GM23338 (cell line): Measurements from ENCODE around the gene ZMYND11. TPM values are rescaled to one million over a fixed set of nuclear protein-coding genes. Genes with fewer than 3 reads are reported as not detected.

Experiments used
- ATAC-seq: fragments of 200-7000 bp; cut with Tn5 transposase; 3 replicates; pipeline ENCODE4 v1.9.1; 2020
- DNase-seq: peaks from one replicate; pipeline ENCODE4 v3.0.0-alpha.2; 2015; ENCODE audit warnings: low spot score
- H2AFZ ChIP-seq: fragments of 200-600 bp; sonication (generic); 2 replicates; pipeline ENCODE4 v1.8.0; 2016; ENCODE audit warnings: antibody characterized with exemption, mild to moderate bottlenecking, moderate library complexity
- H3F3A ChIP-seq: fragments of 200-600 bp; sonication (generic); replicated peaks from 2 replicates; pipeline ENCODE4 v1.8.0; 2017; ENCODE audit warnings: antibody characterized with exemption, mixed run types, low read depth
- H3K27ac ChIP-seq: fragments of 200-600 bp; sonication (generic); 2 replicates; pipeline ENCODE4 v1.6.1; 2016; ENCODE audit warnings: low read depth
- H3K27me3 ChIP-seq: fragments of 200-600 bp; sonication (generic); 2 replicates; pipeline ENCODE4 v1.8.0; 2016; ENCODE audit warnings: mild to moderate bottlenecking, mixed run types, moderate library complexity; ENCODE audit not compliant: insufficient read depth
- H3K36me3 ChIP-seq: fragments of 200-600 bp; sonication (generic); 2 replicates; pipeline ENCODE4 v1.8.0; 2016; ENCODE audit warnings: mild to moderate bottlenecking; ENCODE audit not compliant: insufficient read depth
- H3K4me1 ChIP-seq: fragments of 200-600 bp; sonication (generic); 2 replicates; pipeline ENCODE4 v1.8.0; 2016; ENCODE audit warnings: mild to moderate bottlenecking, moderate library complexity; ENCODE audit not compliant: insufficient read depth
- H3K4me2 ChIP-seq: fragments of 200-600 bp; sonication (generic); 2 replicates; pipeline ENCODE4 v1.7.1; 2017; ENCODE audit warnings: mixed run types
- H3K4me3 ChIP-seq: fragments of 200-600 bp; sonication (generic); 2 replicates; pipeline ENCODE4 v1.6.1; 2016; ENCODE audit warnings: mixed run types
- H3K79me2 ChIP-seq: fragments of 200-600 bp; sonication (generic); replicated peaks from 2 replicates; pipeline ENCODE4 v1.8.0; 2017; ENCODE audit warnings: mild to moderate bottlenecking; ENCODE audit not compliant: insufficient read depth
- H3K9me2 ChIP-seq: fragments of 200-600 bp; sonication (generic); 2 replicates; pipeline ENCODE4 v1.8.0; 2017; ENCODE audit not compliant: insufficient read depth
- H4K20me1 ChIP-seq: fragments of 200-600 bp; sonication (generic); replicated peaks from 2 replicates; pipeline ENCODE4 v1.8.0; 2017; ENCODE audit warnings: mild to moderate bottlenecking; ENCODE audit not compliant: insufficient read depth
- H3K27ac Mint-ChIP-seq: 2 replicates; pipeline ENCODE4 v1.8.0; 2020; ENCODE audit warnings: inconsistent platforms, mild to moderate bottlenecking, moderate library complexity, mixed read lengths
- H3K27me3 Mint-ChIP-seq: 3 replicates; pipeline ENCODE4 v1.8.0; 2022; ENCODE audit warnings: low read depth, mild to moderate bottlenecking, moderate library complexity, mixed read lengths, inconsistent platforms; ENCODE audit not compliant: insufficient read depth, poor library complexity
- H3K36me3 Mint-ChIP-seq: 3 replicates; pipeline ENCODE4 v1.8.0; 2021; ENCODE audit warnings: low read depth, mild to moderate bottlenecking, inconsistent platforms, moderate library complexity, mixed read lengths
- H3K4me1 Mint-ChIP-seq: 3 replicates; pipeline ENCODE4 v1.8.0; 2020; ENCODE audit warnings: mild to moderate bottlenecking, inconsistent platforms, mixed read lengths
- H3K4me3 Mint-ChIP-seq: 3 replicates; pipeline ENCODE4 v1.8.0; 2021; ENCODE audit warnings: moderate library complexity, mild to moderate bottlenecking, inconsistent platforms, mixed read lengths
- H3K9me3 Mint-ChIP-seq: 3 replicates; pipeline ENCODE4 v1.8.0; 2020; ENCODE audit warnings: moderate library complexity, mild to moderate bottlenecking, inconsistent platforms, mixed read lengths
- CREB1 ChIP-seq: fragments of 250-450 bp; sonication (Bioruptor Pico); IDR thresholded peaks from 2 replicates; pipeline ENCODE4 v1.5.0; 2020; ENCODE audit warnings: low read depth, mild to moderate bottlenecking, moderate library complexity
- ETS1 ChIP-seq: IDR thresholded peaks from 2 replicates; pipeline ENCODE4 v1.6.1; 2016; ENCODE audit warnings: antibody characterized with exemption
- EZH2 ChIP-seq: fragments of 200-600 bp; sonication (generic); IDR thresholded peaks from one replicate; pipeline ENCODE4 v1.8.0; 2017; ENCODE audit warnings: antibody characterized with exemption, mild to moderate bottlenecking, low read depth; ENCODE audit not compliant: unreplicated experiment
- EZH2phosphoT487 ChIP-seq: fragments of 200-600 bp; sonication (generic); IDR thresholded peaks from one replicate; pipeline ENCODE4 v1.8.1; 2018; ENCODE audit warnings: antibody characterized with exemption; ENCODE audit not compliant: unreplicated experiment
- JUNB ChIP-seq: IDR thresholded peaks from one replicate; pipeline ENCODE4 v1.6.1; 2016; ENCODE audit warnings: antibody characterized with exemption; ENCODE audit not compliant: unreplicated experiment
- NANOG ChIP-seq: IDR thresholded peaks from 2 replicates; pipeline ENCODE4 v1.6.1; 2016; ENCODE audit warnings: antibody characterized with exemption, borderline replicate concordance
- POLR2AphosphoS5 ChIP-seq: IDR thresholded peaks from 2 replicates; pipeline ENCODE4 v1.6.1; 2016; ENCODE audit warnings: antibody characterized with exemption, low read depth
- REST ChIP-seq: IDR thresholded peaks from one replicate; pipeline ENCODE4 v1.6.1; 2018; ENCODE audit warnings: antibody characterized with exemption; ENCODE audit not compliant: unreplicated experiment
- STAT1 ChIP-seq: IDR thresholded peaks from one replicate; pipeline ENCODE4 v1.6.1; 2016; ENCODE audit warnings: antibody characterized with exemption; ENCODE audit not compliant: unreplicated experiment
- ZNF114 ChIP-seq: fragments of 250-450 bp; sonication (Bioruptor Pico); IDR thresholded peaks from 2 replicates; pipeline ENCODE4 v1.5.0; 2020; ENCODE audit warnings: mild to moderate bottlenecking, moderate library complexity
- ZNF331 ChIP-seq: fragments of 250-450 bp; sonication (Bioruptor Pico); IDR thresholded peaks from 2 replicates; pipeline ENCODE4 v1.5.0; 2020; ENCODE audit warnings: low read depth, mild to moderate bottlenecking, moderate library complexity
- polyA plus RNA-seq: library from polyadenylated mRNA; unstranded; fragments of >200 nt; fragmentation: Nextera tagmentation; extraction: Ambion mirVana; gene quantifications from 2 replicates; pipeline ENCODE4 v1.2.1, GENCODE V29; 2016
- total RNA-seq: library from RNA; depleted of rRNA; stranded (reverse); fragments of >200 nt; shearing (Covaris generic); gene quantifications from 2 replicates; pipeline ENCODE4 v1.2.3, GENCODE V29; 2014
- TF ChIP-seq, protein P1 (sequence below), 2 experiments: fragments of 200-600 bp in 1 of 2; sonication (generic) in 1 of 2; conservative IDR thresholded peaks; 2 replicates each; pipeline versions ENCODE4 v1.5.1 to v1.6.1; 2016 to 2017; ENCODE audit warnings: antibody characterized with exemption in 2 of 2, low read depth in 2 of 2, mild to moderate bottlenecking in 2 of 2, moderate library complexity in 1 of 2
- TF ChIP-seq, protein P2 (sequence below): fragments of 250-450 bp; sonication (Bioruptor Pico); IDR thresholded peaks from 2 replicates; pipeline ENCODE4 v1.5.0; 2020; ENCODE audit warnings: mild to moderate bottlenecking, moderate library complexity

ZMYND11 gene
- total and polyA plus RNA-seq, 2 experiments from 2014 or later = 8.9 to 16.9 TPM

GRCh38 chr10:248307-248706 is 113.1 kb downstream of the ZMYND11 start:
- no peak overlapping the region for H3K27ac Mint-ChIP-seq
- peaks cover 28% of the 10 kb centered on the region; the same call in 2 of the 3 replicates for H3K36me3 Mint-ChIP-seq

More at GRCh38 chr10:248307-248706, 113.1 kb downstream of the ZMYND11 start:
- no peaks in the 10 kb centered on the region for H3K4me1 ChIP-seq
- no peaks in the 10 kb centered on the region for H3K4me1 Mint-ChIP-seq
- H3K4me3 Mint-ChIP-seq = no peak overlapping the region
- peaks cover 6% of the 10 kb centered on the region for H3K27me3 Mint-ChIP-seq
- H3K27me3 ChIP-seq = no peaks in the 10 kb centered on the region
- H3K79me2 ChIP-seq = no peaks in the 10 kb centered on the region
- no peak overlapping the region for H3K27ac ChIP-seq
- H3K36me3 ChIP-seq = peaks cover 16% of the 10 kb centered on the region
- H3F3A ChIP-seq = no peaks in the 10 kb centered on the region
- no peak for TF ChIP-seq CREB1 (CRISPR knock-in tag)
- TF ChIP-seq NANOG = no peak
- TF ChIP-seq EZH2 = no peak
- TF ChIP-seq STAT1 = no peak
- TF ChIP-seq ZNF331 (CRISPR knock-in tag) = no peak
- TF ChIP-seq JUNB = no peak
- TF ChIP-seq, protein P1, sequence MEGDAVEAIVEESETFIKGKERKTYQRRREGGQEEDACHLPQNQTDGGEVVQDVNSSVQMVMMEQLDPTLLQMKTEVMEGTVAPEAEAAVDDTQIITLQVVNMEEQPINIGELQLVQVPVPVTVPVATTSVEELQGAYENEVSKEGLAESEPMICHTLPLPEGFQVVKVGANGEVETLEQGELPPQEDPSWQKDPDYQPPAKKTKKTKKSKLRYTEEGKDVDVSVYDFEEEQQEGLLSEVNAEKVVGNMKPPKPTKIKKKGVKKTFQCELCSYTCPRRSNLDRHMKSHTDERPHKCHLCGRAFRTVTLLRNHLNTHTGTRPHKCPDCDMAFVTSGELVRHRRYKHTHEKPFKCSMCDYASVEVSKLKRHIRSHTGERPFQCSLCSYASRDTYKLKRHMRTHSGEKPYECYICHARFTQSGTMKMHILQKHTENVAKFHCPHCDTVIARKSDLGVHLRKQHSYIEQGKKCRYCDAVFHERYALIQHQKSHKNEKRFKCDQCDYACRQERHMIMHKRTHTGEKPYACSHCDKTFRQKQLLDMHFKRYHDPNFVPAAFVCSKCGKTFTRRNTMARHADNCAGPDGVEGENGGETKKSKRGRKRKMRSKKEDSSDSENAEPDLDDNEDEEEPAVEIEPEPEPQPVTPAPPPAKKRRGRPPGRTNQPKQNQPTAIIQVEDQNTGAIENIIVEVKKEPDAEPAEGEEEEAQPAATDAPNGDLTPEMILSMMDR (conservative IDR thresholded peaks at IDR 0.05; ENCODE audit: low read depth in 2 of 2) = no peak
- no peak for TF ChIP-seq ETS1
- TF ChIP-seq EZH2phosphoT487 = no peak
- no peak for TF ChIP-seq POLR2AphosphoS5
- no peak for TF ChIP-seq ZNF114 (CRISPR knock-in tag)
- TF ChIP-seq REST = no peak
- TF ChIP-seq, protein P2, sequence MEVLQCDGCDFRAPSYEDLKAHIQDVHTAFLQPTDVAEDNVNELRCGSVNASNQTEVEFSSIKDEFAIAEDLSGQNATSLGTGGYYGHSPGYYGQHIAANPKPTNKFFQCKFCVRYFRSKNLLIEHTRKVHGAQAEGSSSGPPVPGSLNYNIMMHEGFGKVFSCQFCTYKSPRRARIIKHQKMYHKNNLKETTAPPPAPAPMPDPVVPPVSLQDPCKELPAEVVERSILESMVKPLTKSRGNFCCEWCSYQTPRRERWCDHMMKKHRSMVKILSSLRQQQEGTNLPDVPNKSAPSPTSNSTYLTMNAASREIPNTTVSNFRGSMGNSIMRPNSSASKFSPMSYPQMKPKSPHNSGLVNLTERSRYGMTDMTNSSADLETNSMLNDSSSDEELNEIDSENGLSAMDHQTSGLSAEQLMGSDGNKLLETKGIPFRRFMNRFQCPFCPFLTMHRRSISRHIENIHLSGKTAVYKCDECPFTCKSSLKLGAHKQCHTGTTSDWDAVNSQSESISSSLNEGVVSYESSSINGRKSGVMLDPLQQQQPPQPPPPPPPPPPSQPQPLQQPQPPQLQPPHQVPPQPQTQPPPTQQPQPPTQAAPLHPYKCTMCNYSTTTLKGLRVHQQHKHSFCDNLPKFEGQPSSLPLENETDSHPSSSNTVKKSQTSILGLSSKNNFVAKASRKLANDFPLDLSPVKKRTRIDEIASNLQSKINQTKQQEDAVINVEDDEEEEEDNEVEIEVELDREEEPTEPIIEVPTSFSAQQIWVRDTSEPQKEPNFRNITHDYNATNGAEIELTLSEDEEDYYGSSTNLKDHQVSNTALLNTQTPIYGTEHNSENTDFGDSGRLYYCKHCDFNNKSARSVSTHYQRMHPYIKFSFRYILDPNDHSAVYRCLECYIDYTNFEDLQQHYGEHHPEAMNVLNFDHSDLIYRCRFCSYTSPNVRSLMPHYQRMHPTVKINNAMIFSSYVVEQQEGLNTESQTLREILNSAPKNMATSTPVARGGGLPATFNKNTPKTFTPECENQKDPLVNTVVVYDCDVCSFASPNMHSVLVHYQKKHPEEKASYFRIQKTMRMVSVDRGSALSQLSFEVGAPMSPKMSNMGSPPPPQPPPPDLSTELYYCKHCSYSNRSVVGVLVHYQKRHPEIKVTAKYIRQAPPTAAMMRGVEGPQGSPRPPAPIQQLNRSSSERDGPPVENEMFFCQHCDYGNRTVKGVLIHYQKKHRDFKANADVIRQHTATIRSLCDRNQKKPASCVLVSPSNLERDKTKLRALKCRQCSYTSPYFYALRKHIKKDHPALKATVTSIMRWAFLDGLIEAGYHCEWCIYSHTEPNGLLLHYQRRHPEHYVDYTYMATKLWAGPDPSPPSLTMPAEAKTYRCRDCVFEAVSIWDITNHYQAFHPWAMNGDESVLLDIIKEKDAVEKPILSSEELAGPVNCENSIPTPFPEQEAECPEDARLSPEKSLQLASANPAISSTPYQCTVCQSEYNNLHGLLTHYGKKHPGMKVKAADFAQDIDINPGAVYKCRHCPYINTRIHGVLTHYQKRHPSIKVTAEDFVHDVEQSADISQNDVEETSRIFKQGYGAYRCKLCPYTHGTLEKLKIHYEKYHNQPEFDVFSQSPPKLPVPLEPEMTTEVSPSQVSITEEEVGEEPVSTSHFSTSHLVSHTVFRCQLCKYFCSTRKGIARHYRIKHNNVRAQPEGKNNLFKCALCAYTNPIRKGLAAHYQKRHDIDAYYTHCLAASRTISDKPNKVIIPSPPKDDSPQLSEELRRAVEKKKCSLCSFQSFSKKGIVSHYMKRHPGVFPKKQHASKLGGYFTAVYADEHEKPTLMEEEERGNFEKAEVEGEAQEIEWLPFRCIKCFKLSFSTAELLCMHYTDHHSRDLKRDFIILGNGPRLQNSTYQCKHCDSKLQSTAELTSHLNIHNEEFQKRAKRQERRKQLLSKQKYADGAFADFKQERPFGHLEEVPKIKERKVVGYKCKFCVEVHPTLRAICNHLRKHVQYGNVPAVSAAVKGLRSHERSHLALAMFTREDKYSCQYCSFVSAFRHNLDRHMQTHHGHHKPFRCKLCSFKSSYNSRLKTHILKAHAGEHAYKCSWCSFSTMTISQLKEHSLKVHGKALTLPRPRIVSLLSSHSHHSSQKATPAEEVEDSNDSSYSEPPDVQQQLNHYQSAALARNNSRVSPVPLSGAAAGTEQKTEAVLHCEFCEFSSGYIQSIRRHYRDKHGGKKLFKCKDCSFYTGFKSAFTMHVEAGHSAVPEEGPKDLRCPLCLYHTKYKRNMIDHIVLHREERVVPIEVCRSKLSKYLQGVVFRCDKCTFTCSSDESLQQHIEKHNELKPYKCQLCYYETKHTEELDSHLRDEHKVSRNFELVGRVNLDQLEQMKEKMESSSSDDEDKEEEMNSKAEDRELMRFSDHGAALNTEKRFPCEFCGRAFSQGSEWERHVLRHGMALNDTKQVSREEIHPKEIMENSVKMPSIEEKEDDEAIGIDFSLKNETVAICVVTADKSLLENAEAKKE (CRISPR knock-in tag) = no peak
- H2AFZ ChIP-seq = no peak overlapping the region
- no peak overlapping the region for H3K4me3 ChIP-seq
- DNase-seq (no peak), ATAC-seq (no peak)
- no peaks in the 10 kb centered on the region for H3K9me2 ChIP-seq
- H4K20me1 ChIP-seq = no peaks in the 10 kb centered on the region
- no peaks in the 10 kb centered on the region for H3K9me3 Mint-ChIP-seq
- H3K4me2 ChIP-seq = no peak overlapping the region
